Measurements from ENCODE around the gene GRAP2.

Gene GRAP2

GRCh38 chr22:39908136-39908535 is 7.3 kb downstream of the GRAP2 start:
- Histone ChIP-seq H3K4me3 (no peak overlapping the region), H3K4me1 (no peaks in the 10 kb centered on the region), H3K9ac (no peak overlapping the region), H3K27ac (no peak overlapping the region), H4K20me1 (no peaks in the 10 kb centered on the region), H3K4me2 (no peak overlapping the region), H3K9me3 (no peaks in the 10 kb centered on the region), H3K27me3 (no peaks in the 10 kb centered on the region), H3K36me3 (no peaks in the 10 kb centered on the region)
- TF ChIP-seq Cebpa-rat (IDR thresholded peaks at IDR 0.05): no peak

- Histone ChIP-seq H3K4me1 (no peaks in the 10 kb centered on the region), H3K4me2 (no peak overlapping the region), H3K27ac (no peak overlapping the region), H3K4me3 (no peak overlapping the region), H3K9me3 (no peaks in the 10 kb centered on the region), H3K36me3 (no peaks in the 10 kb centered on the region), H3K9ac (no peak overlapping the region), H3K27me3 (no peaks in the 10 kb centered on the region), H4K20me1 (no peaks in the 10 kb centered on the region)
- TF ChIP-seq Cebpa-rat (IDR thresholded peaks at IDR 0.05): no peak
These were observed 7.9 kb downstream of the GRAP2 start for GRCh38 chr22:39908737-39909136.

GRCh38 chr22:39910876-39911613 is 10.2 kb downstream of the GRAP2 start:
- H3K9ac ChIP-seq: no peak overlapping the region
- H4K20me1 ChIP-seq: no peaks in the 10 kb centered on the region
- no peaks in the 10 kb centered on the region for H3K9me3 ChIP-seq
- TF ChIP-seq Cebpa-rat (IDR thresholded peaks at IDR 0.05): no peak
- no peak overlapping the region for H3K27ac ChIP-seq
- H3K4me2 ChIP-seq: no peak overlapping the region
- no peaks in the 10 kb centered on the region for H3K36me3 ChIP-seq
- no peak overlapping the region for H3K4me3 ChIP-seq
- H3K27me3 ChIP-seq: no peaks in the 10 kb centered on the region
- H3K4me1 ChIP-seq: 0 out of 2 replicates have a peak, but pooled peaks cover 6% of the 10 kb centered on the region

GRCh38 chr22:39913321-39913720 is 12.4 kb downstream of the GRAP2 start:
- Histone ChIP-seq H3K4me1 (0 out of 2 replicates have a peak, but pooled peaks cover 6% of the 10 kb centered on the region), H3K9ac (no peak overlapping the region), H3K4me3 (no peak overlapping the region), H3K27ac (no peak overlapping the region), H3K9me3 (no peaks in the 10 kb centered on the region), H3K4me2 (no peak overlapping the region), H3K27me3 (no peaks in the 10 kb centered on the region), H3K36me3 (no peaks in the 10 kb centered on the region), H4K20me1 (no peaks in the 10 kb centered on the region)
- TF ChIP-seq Cebpa-rat (IDR thresholded peaks at IDR 0.05): no peak

DNA sequence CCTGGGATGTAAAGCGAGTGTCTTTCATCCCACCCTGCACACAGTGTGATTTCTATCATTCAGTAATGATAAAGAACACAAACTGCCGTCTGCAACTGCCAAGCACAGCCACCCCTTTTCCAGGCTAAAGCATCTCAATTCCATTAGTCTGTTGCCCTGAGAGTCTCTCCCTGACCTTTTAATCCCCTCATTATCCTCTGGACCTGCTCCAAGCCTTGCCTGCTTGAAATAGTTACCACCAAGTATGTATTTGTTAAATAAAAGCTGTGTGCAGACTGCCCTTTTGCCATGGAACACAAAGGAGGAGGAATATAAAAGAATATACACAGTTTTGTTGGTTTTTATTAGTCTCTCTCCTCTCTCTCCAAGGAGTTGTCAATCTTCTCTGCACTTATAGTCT is 13.0 kb downstream of the GRAP2 start:
- H3K4me3 ChIP-seq: no peak overlapping the region
- no peak overlapping the region for H3K4me2 ChIP-seq
- H4K20me1 ChIP-seq: no peaks in the 10 kb centered on the region
- H3K9me3 ChIP-seq: no peaks in the 10 kb centered on the region
- no peaks in the 10 kb centered on the region for H3K36me3 ChIP-seq
- H3K27me3 ChIP-seq: no peaks in the 10 kb centered on the region
- H3K4me1 ChIP-seq: 0 out of 2 replicates have a peak, but pooled peaks cover 6% of the 10 kb centered on the region
- no peak for TF ChIP-seq Cebpa-rat (IDR thresholded peaks at IDR 0.05)
- no peak overlapping the region for H3K27ac ChIP-seq
- no peak overlapping the region for H3K9ac ChIP-seq

DNA sequence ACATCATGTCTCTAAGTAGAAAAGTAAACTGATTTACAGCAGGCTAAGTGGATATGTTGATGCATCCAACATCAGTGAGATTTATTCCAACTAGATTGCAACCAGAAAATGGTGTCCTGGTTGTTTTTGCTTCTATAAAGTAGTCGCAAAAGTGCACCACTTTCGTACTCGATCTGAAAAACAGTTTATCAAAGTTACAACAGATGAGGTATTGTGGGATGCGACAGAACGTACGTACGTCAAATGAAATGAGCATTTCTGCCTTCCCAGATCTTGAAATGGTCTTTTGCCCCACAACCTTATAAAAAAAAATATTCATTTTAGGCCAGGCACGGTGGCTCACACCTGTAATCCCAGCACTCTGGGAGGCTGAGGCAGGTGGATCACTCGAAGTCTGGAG is 13.7 kb downstream of the GRAP2 start:
- Histone ChIP-seq H3K9me3 (no peaks in the 10 kb centered on the region), H3K4me3 (no peak overlapping the region), H3K27me3 (no peaks in the 10 kb centered on the region), H3K4me1 (0 out of 2 replicates have a peak, but pooled peaks cover 6% of the 10 kb centered on the region), H3K4me2 (no peak overlapping the region), H4K20me1 (no peaks in the 10 kb centered on the region), H3K27ac (no peak overlapping the region), H3K36me3 (no peaks in the 10 kb centered on the region), H3K9ac (no peak overlapping the region)
- no peak for TF ChIP-seq Cebpa-rat (IDR thresholded peaks at IDR 0.05)

GRCh38 chr22:39915295-39915726 is 14.4 kb downstream of the GRAP2 start:
- no peaks in the 10 kb centered on the region for H3K27me3 ChIP-seq
- no peak overlapping the region for H3K9ac ChIP-seq
- H3K4me2 ChIP-seq: no peak overlapping the region

DNA sequence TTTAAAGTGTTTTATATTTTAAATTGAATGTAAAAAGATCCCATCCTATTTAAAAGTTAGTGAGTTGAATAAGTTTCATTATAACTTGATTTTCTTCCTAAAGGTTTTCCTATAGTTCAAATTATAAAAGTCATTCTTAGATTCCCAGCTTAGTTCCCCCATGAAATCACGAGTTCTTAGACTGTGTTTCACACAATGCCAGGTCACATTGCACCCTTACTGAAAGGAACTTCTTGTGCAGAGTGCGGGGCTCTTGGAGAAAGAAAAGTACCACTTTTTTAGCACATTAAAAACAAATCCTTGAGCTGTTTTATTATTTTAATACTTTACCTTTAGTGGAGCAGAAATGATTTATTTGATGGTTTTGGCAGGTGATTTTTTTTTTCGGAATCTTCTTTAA is 15.6 kb downstream of the GRAP2 start:
- Histone ChIP-seq H3K9me3 (no peaks in the 10 kb centered on the region), H3K4me2 (no peak overlapping the region), H3K27me3 (no peaks in the 10 kb centered on the region), H3K4me1 (0 out of 2 replicates have a peak, but pooled peaks cover 6% of the 10 kb centered on the region), H3K27ac (no peak overlapping the region), H3K9ac (no peak overlapping the region), H4K20me1 (no peaks in the 10 kb centered on the region), H3K36me3 (no peaks in the 10 kb centered on the region), H3K4me3 (no peak overlapping the region)
- TF ChIP-seq Cebpa-rat (IDR thresholded peaks at IDR 0.05): no peak

More at GRCh38 chr22:39915295-39915726, 14.4 kb downstream of the GRAP2 start:
- H3K27ac ChIP-seq: no peak overlapping the region
- H4K20me1 ChIP-seq: no peaks in the 10 kb centered on the region
- H3K9me3 ChIP-seq: no peaks in the 10 kb centered on the region
- no peak for TF ChIP-seq Cebpa-rat (IDR thresholded peaks at IDR 0.05)
- no peak overlapping the region for H3K4me3 ChIP-seq
- 0 out of 2 replicates have a peak, but pooled peaks cover 6% of the 10 kb centered on the region for H3K4me1 ChIP-seq
- H3K36me3 ChIP-seq: no peaks in the 10 kb centered on the region

- H3K27me3 ChIP-seq: no peaks in the 10 kb centered on the region
- H4K20me1 ChIP-seq: no peaks in the 10 kb centered on the region
- no peaks in the 10 kb centered on the region for H3K9me3 ChIP-seq
- H3K4me2 ChIP-seq: no peak overlapping the region
- no peak overlapping the region for H3K4me3 ChIP-seq
- H3K36me3 ChIP-seq: no peaks in the 10 kb centered on the region
- no peak overlapping the region for H3K27ac ChIP-seq
- TF ChIP-seq Cebpa-rat (IDR thresholded peaks at IDR 0.05): no peak
- H3K9ac ChIP-seq: no peak overlapping the region
- 0 out of 2 replicates have a peak, but pooled peaks cover 6% of the 10 kb centered on the region for H3K4me1 ChIP-seq
These were observed 16.3 kb downstream of the GRAP2 start for GRCh38 chr22:39917197-39917643.

GRCh38 chr22:39917776-39918495 is 17.1 kb downstream of the GRAP2 start:
- no peaks in the 10 kb centered on the region for H3K27me3 ChIP-seq

More at GRCh38 chr22:39917776-39918495, 17.1 kb downstream of the GRAP2 start:
- no peak for TF ChIP-seq Cebpa-rat (IDR thresholded peaks at IDR 0.05)
- Histone ChIP-seq H3K9ac (no peak overlapping the region), H3K4me1 (0 out of 2 replicates have a peak, but pooled peaks cover 6% of the 10 kb centered on the region), H3K4me3 (no peak overlapping the region), H4K20me1 (no peaks in the 10 kb centered on the region), H3K27ac (no peak overlapping the region), H3K9me3 (no peaks in the 10 kb centered on the region), H3K36me3 (no peaks in the 10 kb centered on the region), H3K4me2 (no peak overlapping the region)
